ENCODE results near the gene EEF1E1. TPM values are rescaled to one million over a fixed set of nuclear protein-coding genes. Genes with fewer than 3 reads are reported as not detected.
A peak's percentile ranks its signal among the peaks of the same experiment; 100 is the strongest.
"Not testable (repeated sequence)": the region's sequence is repeated elsewhere in the genome, so short reads cannot be mapped to it uniquely, and the experiment has no call there.

The EEF1E1 gene
- total RNA-seq, 1 experiment from 2014 or later: 114 TPM

DNA sequence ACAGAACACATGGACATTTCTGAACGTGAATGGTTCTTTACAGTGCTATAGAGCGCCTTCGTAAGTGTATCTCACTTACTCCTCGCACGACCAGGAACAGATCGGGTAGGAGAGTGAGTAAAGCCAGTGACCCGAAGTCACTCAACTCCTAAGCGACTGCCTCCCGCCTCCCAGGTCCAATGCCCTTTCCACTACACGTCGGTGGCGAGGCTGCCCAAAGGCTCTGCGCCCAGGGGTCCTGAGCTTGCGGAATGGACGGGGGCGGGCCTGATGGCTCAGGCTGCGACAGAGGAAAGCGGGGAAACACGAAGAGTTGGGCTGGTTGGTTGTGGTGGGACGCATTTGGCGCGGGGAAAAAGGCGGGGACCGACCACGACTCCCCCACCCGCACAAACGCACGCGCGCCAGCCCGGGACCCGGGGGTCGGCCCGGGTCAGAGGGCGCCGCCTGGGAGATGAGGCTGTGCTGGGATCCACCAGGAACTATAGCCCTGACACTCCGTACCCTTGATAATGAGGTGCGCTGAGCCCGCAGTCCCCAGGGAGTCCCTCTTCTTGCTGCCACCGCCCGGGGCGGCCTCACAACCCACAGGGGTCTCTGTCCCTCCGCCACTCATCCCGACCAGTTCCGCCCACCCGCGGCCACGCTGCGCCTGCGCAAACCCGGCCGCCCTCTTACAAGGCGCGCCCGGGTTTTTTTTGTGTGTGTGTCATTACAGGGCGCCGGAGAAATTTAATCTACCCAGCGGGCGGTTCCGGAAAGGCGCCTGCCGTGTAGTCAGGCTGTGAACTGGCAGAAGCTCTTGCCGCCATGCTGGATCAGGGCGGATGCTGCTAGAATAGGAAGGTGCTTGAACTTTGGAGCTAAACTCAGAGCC, 38.3 kb downstream of the EEF1E1 start, which contains the start of gene BLOC1S5:
TSS of gene BLOC1S5 (minus strand) at position 629 of the 877 bp plus-strand sequence. CDS start at position 616, 13 bp downstream.
- peak; percentile 94 for DNase-seq (ENCODE audit: low spot score)

DNA sequence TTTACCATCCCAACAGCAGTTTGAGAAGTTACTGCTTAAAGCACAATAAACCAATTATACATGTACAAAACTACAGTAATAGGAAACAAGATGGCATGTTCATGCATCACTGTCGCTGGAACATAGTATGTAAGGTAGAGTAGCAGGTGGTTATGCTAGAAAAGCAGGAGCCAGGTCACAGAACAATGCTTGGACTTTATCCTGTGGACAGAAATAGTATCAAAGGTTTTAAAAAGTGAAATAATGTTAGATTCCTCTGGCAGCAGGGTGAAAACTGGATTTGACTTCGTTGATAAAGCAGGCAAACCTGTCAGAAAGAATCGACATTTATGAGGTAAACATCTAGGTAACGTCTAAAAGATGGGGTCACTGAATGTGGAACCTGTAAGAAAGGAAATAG, 40.6 kb downstream of the EEF1E1 start:
- DNase-seq (ENCODE audit: low spot score): no peak

DNA sequence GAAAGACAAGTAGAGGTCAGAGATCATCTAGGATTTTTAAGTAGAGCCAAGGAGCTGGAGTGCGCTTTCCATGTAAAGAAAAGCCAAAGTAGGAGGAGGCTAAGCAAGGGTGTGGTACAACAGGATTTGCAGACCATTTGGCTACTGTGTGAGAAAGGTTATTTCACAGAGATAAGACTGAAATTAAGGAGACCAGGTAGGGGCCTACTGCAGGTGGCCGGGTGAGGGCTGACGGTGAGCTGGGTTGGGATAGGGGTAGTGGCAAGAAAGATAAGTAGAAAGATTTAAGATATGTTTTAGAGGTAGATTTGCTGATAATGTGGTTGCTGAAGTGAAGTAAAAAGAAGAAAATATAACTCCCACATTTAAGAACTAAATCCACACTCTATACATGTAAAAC, 42.0 kb downstream of the EEF1E1 start:
- no peak for DNase-seq (ENCODE audit: low spot score)

DNA sequence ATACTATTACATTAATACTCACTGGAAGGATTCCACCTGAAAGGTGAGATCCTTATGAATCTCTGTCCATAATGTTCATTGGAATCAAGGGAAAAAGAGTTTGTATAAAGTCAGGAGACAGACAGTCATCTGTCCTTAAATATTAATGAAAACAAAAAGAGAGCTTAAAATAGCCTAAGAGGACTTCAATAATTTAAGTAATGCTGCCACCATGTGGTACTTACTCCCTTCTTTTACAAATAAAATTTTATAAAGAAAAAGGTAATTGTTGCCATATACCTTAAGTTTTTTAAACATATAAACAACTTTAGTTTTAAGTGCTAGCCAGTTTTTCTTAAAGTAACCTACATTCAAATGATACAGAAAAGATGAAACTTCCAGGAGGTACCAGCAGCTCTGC, 43.2 kb downstream of the EEF1E1 start:
- peak; percentile 14 for DNase-seq (ENCODE audit: low spot score)

DNA sequence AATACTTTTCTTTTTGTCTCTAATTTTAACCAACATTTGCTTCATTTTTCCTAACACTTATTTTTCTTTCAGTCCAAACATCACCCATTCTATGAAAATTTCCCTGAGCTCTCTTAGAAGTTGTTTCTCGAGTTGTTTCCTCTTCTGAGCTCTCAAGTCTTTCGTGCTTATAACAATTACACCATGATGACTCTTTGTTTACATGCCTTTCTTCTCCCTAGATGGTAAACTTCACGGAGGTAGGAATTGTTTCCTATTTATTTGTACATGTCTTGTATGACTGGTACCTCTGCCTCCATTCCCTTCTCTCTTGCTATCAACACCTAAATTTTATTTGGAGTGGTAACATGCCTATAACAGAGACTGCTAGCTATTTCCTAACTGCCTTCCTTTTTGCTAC, 44.6 kb downstream of the EEF1E1 start:
- DNase-seq (ENCODE audit: low spot score): no peak

DNA sequence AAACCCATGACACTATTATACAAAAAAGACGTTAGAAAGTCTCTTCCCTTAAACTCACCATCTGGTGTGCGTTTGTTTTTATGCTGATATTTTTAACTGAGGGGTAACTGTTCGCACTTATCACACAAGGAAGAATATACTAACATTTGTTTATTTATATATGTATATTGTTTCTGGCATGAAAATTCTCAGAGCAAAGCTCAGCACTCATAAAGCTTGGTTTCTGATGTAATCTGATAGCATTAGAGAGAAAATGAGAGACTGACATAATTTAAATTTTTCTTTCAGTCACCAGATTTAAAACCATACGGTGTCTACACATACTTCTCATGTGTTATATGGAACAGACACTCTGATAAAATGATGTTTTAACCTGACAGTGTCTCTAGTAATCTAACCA, 45.1 kb downstream of the EEF1E1 start:
- DNase-seq (ENCODE audit: low spot score): no peak

DNA sequence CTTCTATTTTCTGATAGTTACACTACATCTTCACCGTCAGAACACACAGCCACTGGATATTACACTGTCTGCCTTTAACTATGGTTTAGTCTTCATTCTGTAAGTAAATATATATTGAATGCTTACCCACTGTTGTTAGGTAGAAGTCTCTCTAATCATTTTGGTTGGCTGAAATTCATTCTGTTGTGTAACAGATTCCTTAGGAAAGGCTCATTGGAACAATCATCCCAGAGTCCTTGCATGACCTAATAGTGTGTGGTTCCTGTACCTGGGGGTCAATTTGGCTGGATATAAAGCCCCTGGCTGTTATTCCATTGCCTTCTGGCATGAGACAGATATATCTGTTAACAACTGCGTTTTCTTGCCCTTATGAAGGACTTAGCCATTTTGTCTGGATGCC, 48.1 kb downstream of the EEF1E1 start:
- no peak for DNase-seq (ENCODE audit: low spot score)

DNA sequence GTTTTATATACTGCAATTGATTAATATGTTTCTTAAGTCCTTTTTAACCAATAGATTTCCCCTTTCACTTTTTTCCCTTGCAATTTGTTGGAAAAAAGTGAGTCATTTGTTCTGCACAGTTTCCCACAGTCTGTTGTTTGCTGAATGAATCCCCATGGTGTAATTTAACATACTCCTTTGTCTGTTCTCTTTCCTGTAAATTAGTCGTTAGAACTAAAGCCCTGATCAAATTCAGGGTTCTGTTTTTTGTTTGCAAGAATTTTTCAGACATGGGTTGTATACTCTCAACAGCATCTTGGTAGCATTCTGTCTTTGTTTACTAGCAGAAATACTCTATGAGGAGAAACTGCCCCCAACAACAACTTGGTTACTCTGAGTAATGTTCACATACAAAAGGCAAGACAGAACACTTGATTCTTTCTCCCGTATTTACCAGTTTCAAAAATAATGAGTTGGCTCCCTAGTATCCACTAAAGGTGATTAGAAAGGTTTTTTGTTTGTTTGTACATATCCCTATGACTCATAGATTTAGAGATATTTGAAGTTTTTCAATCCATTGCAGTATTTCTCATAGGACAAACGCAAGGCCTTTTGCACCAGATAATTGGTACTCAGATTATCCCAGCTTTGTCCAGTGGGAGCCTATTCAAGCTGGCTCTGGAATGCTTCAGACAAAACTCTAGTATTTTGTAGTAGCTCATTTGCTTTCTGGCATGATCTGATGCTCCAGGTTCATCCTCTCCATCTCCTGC, 54.6 kb downstream of the EEF1E1 start:
- DNase-seq (ENCODE audit: low spot score): no peak

DNA sequence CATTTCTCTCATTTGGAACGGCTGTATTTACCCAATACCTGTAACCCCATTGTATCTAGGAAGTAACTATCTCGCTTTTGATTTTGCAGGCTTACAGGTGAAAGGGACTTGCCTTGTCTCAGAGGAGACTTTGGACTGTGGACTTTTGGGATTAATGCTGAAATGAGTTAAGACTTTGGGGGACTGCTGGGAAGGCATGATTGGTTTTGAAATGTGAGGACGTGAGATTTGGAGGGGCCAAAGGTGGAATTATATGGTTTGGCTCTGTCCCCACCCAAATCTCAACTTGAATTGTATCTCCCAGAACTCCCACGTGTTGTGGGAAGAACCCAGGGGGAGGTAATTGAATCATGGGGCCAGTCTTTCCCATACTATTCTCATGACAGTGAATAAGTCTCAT, 56.6 kb downstream of the EEF1E1 start:
- DNase-seq (ENCODE audit: low spot score): not testable (repeated sequence)

DNA sequence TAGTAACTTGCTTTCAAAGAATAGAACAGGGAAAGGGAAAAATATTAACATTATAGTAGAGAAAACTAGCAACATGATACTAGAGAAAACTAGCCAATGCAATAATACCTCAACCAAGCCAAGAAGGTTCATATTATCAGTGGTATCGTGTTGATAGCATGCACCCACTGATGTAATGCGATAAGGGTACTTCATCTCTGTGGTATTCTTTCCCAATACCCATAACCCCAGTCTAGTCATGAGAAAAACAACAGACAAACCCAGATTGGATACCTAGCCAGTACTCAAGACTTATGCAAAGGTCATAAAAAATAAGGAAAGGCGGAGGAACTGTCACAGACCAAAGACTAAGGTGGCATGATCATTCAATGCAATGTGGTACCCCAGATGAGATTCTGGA, 59.1 kb downstream of the EEF1E1 start:
- no peak for DNase-seq (ENCODE audit: low spot score)

DNA sequence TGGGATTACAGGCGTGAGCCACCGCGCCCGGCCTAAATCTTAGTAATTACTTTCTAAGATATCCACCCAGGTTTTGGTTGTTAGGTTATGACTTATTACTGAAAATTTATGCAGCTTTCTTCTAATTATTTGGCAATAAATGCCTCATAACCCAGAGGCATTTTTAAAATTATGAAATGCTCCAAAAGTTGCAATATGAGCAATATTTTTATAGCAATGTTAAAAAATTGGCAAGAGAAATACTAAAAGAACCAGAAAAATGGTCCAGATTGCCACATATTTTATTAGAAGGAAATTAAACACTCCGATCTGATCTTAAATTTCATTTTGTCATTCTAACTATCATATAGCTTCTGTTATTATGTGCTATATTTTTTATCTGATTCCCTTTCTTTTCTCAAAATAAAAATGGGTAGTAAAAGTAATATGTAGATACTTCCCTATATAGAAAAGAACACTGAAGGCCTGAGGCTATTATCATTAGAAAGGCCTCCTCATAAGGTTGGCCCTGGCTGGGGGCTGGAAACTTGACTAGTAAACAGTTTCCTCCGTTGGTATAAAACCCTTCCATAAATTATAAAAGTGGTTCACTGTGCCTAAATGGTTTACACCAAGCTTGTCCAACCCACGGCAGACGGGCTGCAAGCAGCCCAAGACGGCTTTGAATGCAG, 60.3 kb downstream of the EEF1E1 start:
- no peak for DNase-seq (ENCODE audit: low spot score)

DNA sequence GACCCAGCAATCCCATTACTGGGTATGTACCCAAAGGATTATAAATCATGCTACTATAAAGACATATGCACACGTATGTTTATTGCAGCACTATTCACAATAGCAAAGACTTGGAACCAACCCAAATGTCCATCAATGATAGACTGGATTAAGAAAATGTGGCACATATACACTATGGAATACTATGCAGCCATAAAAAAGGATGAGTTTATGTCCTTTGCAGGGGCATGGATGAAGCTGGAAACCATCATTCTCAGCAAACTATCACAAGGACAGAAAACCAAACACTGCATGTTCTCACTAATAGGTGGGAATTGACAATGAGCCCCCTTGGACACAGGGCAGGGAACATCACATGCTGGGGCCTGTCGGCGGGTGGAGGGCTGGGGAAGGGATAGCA, 68.2 kb downstream of the EEF1E1 start:
- not testable (repeated sequence) for DNase-seq (ENCODE audit: low spot score)

DNA sequence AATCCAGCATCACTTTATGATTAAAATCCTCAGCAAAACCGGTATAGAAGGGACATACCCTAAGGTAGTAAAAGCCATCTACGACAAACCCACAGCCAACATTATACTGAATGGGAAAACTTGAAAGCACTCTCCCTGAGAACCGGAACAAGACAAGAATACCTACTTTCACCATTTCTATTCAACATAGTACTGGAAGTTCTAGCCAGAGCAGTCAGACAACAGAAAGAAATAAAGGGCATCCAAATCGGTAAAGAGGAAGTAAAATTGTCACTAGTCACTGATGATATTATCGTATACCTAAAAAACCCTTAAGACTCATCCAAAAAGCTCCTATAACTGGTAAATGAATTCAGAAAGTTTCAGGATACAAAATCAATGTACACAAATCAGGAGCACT, 71.4 kb downstream of the EEF1E1 start:
- DNase-seq (ENCODE audit: low spot score): no peak

Other genes with a start within 250 kb of the EEF1E1 start
- gene TXNDC5, start 191.8 kb downstream of the EEF1E1 start, total RNA-seq (2014; rRNA removed; shearing (Covaris generic)): 244 and 251 TPM in 2 replicates
- gene BLOC1S5, start 38.2 kb downstream of the EEF1E1 start, total RNA-seq (2014; rRNA removed; shearing (Covaris generic)): 13.2 and 13.5 TPM in 2 replicates